ENCODE results near the gene C14orf119.

C14orf119 gene

DNA sequence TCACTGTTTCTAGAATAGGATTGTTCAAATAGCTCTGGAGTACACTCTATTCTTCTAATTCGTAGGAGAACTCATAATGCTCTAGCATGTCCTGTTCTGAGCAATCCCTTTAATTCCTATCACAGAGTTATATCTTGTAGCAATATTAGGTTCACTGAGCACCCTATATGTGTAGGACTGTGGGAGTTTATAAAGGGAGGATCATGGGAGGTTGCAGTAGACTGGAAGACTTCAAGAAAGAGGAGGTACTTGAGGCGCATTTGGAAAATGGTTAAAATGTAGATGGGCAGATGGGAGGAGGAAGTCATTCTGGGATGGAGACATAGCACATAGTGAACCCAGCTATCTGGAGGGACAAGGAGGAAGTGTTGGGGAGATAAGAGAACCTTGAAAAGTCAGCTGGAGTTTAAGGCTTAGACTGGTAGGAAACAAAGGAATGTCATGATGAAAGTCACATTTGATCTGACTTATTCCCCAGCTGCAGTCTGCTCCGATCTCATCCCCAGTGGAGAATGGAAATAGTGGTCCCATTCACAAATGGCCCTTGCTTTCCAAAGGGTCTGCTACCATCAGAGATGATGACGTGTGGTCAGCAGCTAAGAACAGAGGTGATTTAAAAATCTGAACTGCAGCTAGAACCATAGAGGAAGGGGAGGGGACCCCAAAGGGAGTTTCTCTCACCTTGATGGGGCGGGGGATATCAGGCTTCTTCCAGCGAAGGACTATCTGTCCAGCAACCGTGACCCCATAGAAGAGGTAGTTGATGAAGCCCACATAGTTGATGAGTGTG, 33.9 kb downstream of the C14orf119 start:
- DNase-seq = no peak

DNA sequence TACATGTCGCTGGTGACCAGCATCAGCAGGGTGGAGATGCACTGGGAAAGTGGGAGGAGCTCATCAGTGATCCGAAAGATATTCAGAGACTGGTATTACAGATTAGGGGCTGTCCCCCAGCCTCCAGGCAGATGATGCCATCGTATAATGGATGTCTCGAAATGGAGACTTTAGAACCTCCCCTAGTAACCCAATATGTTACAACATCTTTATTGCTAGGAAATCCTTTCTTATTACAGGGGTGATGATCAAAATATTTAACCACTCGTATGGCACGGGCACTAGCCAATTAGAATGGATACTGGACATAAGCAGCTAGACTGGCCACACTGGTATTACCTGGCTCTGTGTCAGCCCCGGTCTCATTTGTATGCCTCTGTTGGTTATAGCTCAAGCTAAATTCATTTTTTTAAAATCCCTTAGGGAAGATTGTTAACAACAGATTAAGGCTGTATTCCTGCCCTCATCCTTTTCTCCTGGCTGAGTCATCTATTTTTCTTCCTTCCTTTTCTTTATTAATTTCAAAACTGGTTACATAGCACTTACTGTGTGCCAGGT, 34.5 kb downstream of the C14orf119 start:
- no peak for DNase-seq

DNA sequence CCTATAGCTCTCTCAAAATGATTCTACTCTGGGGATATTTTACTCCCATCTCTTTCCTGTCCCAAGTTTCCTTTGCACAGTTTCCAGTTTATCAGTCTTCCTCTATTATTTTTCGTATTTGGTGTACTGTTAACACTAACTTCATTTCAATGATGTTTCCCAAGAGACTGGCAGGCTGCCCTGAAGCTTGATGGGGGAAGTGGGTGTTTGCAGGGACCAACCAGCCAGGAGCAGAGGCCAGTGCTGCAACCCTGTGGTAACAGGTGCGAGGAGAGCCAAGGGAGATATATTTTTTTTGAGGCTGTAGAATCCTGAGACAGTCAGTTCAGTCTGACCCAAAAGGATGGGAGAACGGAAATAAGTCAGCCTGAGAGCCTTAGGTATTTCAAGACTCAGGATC, 35.6 kb downstream of the C14orf119 start:
- no peak for DNase-seq

DNA sequence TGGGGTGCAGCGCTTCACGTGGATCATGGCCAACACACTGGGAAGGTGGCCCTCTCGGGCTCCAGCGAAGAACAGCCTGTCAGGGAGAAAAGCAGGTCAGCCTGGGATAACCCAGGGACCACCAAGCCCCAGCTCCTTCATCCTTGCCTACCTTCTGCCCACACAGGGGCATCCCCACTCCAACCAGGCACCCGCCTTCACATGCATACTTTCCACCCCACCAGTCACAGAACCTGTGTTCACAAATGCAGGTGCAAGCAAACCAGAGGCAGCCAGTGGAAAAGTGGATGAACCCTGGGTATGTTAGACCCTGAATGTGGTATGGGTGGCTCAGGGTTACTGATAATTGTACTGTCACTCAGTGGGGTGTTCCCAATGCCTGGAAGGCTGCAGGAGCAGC, 36.2 kb downstream of the C14orf119 start:
- no peak for DNase-seq

DNA sequence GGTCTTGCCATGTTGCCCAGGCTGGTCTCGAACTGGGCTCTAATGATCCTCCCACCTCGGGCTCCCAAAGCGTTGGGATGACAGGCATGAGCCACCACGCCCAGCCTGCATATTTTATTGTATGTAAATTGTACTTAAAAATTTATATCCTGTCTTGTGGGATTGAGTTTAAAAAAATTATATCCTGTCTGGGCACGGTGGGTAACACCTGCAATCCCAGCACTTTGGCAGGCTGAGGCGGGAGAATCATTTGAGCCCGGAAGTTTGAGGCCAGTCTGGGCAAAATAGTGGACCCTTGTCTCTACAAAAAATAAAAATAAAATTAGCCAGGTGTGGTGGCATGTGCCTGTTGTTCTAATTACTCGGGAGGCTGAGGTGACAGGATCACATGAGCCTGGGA, 37.7 kb downstream of the C14orf119 start:
- no peak for DNase-seq

DNA sequence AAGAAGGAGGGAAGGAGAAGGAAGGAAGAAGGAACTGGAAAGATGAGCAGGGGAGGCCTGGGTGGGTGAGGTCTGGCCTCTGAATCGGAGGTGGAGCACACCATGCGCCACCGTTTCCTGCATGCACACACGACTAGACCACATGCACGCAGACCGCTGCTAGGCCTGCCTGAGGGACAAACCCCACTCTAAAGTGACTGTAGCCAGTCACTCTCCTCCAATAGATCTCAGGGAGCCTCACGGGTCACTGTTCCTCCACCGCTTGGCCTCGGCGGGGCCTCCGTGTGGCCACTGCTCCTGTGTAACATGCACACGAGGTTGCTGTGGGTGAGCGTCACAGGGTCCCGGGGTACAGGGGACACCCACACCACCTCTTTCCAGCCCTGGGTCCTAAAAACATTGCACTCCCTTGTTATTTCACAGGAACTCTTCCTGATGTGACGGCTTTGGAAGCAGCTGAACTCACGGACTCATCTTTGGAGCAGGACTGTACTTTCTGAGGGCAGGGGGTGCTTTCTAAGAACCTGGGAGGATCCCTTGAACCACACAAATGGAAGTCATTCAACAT, 41.3 kb downstream of the C14orf119 start:
- no peak for DNase-seq

DNA sequence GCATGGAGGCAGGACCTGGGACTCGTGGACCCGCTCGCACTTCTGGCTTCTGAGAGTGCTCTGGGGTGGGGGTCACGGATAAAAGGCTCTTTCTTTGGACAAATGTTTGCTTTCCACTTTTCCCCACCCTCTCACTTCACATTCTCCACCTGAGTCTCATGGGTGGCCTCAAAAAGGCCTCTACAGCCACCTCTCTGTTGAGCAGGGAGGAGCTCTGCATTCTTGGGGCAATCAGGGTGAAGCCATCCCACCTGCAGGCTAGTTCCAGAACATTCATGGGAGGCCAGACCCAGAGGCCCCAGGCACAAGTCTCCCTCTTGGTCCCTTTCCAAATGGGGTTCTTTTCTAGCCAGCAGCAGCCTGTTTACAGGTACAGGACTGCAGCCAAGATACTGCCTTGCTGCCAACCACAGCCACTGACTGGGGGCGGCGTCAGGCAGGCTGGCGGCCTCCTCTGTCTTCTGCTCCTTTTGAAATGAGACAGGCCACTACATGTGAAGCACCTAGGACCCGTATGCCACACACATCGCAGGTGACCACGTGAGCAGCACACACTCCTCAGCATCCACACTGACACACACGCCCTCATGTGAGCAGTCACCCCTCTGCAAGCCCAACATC, 42.0 kb downstream of the C14orf119 start:
- no peak for DNase-seq

DNA sequence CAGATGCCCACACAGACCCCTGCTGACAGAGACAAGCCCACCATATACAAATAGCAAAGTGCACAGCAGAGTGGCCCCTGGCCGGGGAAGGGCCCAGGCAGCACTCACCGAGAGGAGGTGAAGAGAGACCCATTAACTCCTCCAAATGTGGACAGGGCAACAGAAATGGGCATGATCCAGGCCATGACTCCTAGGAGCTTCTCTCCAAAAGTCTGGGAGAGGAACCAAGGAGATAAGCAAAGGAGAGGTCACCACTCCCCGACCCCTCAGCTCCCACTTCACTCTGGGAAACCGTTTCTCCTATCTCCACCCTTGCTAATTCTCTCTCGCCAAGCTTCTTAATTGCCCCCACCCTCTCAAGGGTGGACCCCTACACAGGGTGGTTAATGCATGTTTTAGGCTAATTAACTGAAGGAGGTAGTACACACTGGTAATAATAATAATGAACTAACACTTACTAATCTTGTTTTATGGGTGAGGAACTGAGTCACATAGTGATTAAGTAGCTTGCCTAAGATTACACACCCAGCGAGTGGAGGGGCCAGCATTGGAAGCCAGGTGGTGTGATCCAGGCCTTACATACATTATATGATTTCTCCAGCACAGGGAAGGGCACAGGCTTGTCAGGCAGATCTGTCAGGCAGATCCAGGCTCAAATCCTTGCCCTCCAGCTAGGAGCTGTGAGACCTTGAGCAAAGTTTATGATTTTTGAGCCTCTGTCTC, 42.7 kb downstream of the C14orf119 start:
- DNase-seq = peak; percentile 45

DNA sequence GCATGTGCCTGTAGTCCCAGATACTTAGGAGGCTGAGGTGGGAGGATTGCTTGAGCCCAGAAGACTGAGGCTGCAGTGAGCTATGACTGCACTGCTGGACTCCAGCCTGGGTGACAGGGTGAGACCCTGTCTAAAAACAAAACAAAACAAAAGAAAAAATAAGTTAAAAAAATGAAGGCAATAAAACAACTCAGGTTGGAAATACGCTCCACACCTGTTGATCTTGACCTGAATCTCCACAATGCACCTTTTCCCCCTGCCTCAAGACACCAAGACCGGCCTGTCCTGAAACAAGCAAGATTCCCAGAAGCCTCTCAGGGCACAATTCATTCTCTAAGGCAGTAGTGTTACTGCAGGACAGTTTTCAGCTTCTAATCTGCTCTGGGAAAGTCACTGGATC, 44.6 kb downstream of the C14orf119 start:
- DNase-seq = no peak

DNA sequence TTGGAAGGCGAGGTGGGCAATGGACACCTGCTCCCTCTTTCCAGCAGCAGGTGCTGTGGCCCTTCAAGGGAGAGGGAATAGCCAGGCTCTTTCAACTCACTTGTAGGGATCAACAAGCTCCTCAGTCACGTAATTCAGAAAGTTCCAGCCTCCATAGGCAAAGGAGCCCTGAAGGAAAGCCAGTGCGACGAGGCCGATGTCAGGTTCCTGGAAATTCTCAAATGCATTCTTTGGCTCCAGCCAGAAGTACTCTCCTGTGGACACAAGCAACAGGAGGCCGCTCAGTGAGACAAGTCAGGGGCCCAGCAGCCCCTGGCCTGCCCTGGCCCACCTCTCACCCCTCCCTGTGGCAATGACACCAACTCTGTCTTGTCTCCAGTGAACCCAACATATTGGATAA, 45.1 kb downstream of the C14orf119 start:
- no peak for DNase-seq

DNA sequence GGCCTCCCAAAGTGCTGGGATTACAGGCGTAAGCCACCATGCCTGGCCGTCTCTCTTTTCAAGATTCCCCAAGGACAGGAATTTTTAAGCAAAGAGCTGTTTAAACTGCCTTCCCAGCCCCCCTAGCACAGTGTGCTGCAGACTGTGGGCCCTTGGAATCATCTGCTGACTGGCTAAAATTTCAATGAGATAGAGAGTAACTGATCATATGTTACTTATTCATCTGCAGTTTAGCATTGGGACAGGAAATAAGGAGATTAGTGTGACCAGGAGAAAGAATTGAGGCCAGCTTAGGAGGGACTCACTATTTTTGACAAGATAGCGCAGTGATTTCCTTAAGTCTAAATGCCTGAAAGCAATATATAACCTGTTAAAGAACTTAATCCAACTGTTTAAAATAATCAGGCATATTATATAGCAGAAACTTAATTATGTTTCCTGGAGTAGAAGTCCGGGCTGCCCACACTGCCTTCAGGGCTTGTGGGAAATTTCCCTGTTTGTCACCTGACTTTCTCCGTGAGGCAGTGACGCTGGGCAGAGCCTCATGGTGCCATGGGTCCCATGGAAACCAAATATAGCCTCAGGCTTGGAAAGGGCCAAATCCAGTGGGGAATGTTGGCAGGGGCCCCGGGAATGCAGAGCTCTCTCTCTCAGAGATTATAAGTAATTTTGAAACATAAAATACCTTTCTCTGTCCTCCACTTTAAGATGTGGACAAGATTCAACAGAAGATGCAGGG, 46.6 kb downstream of the C14orf119 start:
- DNase-seq = no peak

DNA sequence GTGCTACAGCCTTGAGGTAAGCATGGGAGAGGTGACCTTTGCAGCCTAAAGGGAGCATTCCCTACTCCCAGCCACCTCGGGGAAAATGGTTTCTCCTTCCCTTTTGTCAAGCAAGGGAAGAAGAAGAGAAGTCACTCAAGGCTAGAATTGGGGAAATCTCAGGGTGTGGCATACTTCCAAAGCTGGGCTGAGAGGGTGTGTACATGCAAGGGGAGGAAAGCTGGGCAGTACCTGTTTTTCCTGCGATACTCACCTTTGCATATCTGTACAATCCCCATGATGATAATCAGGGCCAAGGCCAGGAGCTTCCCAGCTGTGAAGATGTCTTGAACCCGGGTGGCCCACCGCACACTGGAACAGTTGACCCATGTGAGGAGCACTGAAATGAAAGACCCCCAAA, 47.5 kb downstream of the C14orf119 start:
- DNase-seq = no peak

DNA sequence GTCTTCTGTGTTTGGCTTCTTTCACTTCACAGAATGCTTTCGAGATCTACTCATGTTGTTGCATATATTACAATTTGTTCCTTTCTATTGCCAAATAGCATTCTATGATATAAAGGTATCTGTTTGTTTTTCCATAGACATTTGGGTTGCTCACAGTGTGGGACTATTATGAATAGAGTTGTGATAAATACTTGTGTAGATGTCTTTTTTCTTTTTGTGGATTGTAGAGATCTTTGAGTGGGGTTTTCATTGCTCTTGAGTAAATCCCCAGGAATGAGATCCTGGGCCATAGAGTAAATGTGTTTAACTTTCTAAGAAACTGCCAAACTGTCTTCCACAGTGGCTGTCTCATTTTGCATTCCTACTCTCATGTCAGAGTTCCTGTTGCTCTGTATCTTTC, 48.6 kb downstream of the C14orf119 start:
- no peak for DNase-seq

DNA sequence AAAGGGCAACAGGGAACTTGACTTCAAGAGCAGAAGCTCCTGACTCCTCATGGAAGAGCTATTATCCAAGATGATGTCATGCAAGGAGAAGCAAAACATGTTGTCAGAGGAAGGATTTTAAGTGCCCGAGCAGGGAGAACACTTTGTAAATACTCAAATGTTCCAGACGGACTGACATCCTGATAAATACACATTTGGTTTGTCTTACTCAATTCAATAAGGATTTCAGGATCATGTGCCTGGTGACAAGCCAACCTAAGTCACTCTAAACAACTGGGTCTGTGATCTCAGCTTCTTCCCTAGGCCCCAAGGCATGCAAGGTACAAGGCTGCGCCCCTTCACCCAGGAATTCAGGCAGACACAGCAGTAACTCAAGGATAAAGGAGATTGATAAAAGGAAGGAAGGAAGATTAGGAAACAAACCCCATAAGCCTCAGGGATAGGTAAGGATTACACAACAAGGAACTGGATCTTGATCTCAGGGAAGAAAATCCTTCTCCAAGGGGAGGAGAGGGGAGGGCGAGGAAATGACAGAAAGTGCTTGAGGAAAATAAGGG, 50.6 kb downstream of the C14orf119 start:
- DNase-seq = peak; percentile 29

DNA sequence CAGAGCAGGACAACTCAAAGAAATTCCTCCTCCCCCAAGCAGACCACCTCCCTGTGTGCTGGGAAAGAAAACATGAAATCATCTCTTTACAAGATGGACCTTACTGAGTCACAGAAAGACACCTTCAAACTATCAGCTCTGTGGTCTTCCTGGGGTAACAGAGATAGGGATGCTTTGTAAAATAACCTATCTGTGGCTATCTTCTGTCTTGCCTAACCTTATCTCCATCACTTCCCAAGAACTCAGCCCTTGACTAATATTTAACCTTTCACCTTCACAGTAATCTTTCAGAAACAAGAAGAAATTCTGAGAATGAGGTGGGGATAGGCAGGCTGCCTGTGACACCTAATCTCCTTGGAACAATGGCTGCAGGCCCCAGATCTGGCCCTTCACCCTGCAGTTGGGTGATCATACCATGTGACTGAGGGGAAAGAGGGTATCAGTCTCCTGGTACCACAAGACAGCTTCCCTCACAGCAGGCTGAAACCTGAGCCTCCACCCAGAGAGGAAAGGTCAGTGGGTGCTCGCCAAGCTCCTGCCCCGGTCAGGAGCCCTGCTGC, 51.1 kb downstream of the C14orf119 start:
- DNase-seq = no peak

DNA sequence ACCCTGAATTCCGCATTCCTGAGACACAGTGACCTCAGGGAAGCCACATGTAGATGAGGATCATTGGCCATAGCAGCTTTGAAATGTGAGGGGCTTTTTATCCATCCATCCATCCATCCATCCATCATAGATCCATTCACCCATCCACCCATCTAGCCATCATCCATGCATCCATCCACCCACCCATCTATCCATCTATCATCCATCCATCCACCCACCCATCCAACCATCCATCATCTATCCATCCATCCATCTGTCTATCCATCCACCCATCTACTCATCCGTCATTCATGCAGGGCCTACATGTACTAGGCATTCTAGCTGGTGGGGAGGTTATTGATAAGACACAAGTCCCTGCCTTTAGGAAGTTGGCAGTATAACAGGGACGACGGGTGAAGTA, 51.7 kb downstream of the C14orf119 start:
- DNase-seq = no peak

DNA sequence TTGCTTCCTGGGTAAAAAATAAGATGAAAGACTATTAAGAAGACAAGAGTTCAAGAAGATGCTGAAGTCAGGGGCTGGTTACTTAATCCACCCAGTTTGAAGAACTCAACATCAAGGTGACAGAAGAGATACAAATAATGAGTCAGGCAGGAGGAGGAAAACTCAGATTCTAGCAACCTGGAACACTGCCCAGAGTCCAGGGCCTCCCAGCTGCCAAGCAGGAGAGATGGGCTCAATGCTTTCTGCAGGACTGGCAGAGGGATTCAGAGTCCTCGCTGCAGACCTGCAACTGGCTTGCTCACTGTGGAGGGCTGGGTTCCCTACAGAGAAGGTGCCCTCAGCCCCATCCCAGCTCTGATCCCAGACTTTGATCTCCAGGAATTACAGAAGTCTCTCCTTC, 52.4 kb downstream of the C14orf119 start:
- DNase-seq = peak; percentile 34

DNA sequence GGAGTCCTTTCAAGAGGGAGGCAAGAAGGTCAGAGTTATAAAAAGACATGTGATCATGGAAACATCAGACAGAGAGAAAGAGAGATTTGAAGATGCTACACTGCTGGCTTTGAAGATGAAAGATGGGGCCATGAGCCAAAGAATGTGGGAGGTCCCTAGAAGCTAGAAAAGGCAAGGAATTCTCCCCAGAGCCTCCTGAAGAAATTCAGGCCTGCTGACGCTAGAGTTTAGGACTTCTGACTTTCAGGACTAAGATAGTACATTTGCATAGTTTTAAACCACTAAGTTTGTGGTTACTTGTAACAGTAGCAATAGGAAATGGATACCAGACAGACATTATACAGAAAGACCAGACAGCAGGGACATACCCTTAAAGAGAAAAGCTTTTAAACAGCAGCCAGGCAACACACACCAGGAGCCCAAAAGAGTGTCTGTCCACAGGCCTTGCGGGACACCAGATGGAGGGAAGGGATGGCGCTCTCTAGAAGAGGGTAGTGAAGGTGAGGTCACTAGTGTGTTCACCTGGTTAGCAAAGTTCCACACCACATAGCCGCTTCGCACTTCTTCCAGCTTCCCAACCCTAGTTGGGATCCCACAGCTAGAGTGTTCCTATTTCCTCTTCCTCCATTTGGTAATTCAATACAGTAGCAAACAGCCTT, 53.4 kb downstream of the C14orf119 start:
- DNase-seq = no peak

DNA sequence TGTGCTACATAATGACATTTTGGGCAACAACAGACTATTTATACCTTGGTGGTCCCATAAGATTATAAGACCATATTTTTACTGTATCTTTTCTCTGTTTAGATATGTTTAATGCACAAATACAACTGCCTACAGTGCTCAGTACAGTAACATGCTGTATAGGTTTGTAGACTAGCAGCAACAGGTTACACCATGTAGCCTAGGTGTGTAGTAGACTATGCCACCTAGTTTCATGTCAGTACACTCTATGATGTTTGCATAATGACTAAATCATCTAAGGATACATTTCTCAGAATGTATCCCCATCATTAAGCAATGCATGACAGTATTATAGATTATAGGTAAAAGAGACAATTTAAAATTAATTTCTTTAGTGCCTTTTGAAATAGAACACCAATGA, 54.4 kb downstream of the C14orf119 start:
- DNase-seq = no peak
